Measurements from ENCODE around the gene FAM185A. TPM values are rescaled to one million over a fixed set of nuclear protein-coding genes. Genes with fewer than 3 reads are reported as not detected.

Gene FAM185A
- total RNA-seq, 1 experiment from 2014 or later, result 12.8 TPM

DNA sequence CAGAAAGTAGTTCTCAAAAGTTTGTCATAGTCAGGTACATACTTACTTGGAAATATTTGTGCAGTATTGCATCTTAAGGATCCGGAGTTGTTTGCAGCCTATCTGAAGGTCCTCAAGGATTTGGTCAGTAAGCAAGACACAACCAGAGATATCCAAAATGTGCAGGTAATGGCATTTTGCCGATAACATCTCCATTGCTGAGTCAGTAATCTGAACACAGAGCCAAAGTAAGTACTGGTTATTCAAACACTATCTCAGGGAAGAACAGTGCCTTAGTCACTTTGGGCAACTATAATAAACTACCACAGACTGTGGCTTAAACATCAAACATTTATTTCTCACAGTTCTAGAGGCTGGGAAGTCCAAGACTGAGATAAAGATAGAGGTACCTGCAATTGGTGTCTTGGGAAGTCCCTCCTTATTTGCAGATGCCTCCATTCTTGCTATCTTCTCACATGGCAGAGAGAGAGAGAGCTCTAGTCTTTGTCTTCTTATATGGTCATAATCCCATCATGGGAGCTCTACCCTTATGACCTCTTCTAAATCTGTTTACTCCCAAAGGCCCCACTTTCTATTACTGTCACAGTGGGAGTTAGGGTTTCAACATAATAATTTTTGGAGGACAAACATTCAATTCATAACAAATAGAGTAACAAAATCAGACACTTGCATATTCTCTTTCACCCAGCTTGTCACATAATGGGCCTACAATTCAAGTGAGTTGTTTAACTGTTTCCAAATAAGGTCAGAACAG, 73.4 kb downstream of the FAM185A start:
- no TSS peak for BruUV-seq (replicated peaks)
- Histone ChIP-seq H3K79me2 (ENCODE audit: low read length) (no peaks in the 10 kb centered on the region), H3K4me2 (ENCODE audit: low read length) (no peak overlapping the region), H4K20me1 (ENCODE audit: low read length) (no peaks in the 10 kb centered on the region), H3K4me1 (ENCODE audit: insufficient read depth, low read length) (no peaks in the 10 kb centered on the region), H3K9me2 (replicated peaks; ENCODE audit: low read length) (no peaks in the 10 kb centered on the region), H3K36me3 (ENCODE audit: low read depth, low read length) (no peaks in the 10 kb centered on the region), H3K27ac (ENCODE audit: low read length) (no peak overlapping the region), H3K4me3 (ENCODE audit: low read length) (no peak overlapping the region), H3K9ac (ENCODE audit: low read length) (no peak overlapping the region), H2AFZ (ENCODE audit: low read length) (no peak overlapping the region), H3K9me3 (ENCODE audit: low read length) (no peaks in the 10 kb centered on the region), H3F3A (ENCODE audit: low read length, unreplicated experiment) (no peaks in the 10 kb centered on the region), H3K27me3 (ENCODE audit: low read length) (no peaks in the 10 kb centered on the region)
- intact Hi-C loops (cut with micrococcal nuclease), result no loop called here
- DNase-seq, result no peak
- ChIA-PET POLR2A (ENCODE audit: unreplicated experiment) (no interaction called here), CTCF (no interaction called here)
- TF ChIP-seq, protein P1, sequence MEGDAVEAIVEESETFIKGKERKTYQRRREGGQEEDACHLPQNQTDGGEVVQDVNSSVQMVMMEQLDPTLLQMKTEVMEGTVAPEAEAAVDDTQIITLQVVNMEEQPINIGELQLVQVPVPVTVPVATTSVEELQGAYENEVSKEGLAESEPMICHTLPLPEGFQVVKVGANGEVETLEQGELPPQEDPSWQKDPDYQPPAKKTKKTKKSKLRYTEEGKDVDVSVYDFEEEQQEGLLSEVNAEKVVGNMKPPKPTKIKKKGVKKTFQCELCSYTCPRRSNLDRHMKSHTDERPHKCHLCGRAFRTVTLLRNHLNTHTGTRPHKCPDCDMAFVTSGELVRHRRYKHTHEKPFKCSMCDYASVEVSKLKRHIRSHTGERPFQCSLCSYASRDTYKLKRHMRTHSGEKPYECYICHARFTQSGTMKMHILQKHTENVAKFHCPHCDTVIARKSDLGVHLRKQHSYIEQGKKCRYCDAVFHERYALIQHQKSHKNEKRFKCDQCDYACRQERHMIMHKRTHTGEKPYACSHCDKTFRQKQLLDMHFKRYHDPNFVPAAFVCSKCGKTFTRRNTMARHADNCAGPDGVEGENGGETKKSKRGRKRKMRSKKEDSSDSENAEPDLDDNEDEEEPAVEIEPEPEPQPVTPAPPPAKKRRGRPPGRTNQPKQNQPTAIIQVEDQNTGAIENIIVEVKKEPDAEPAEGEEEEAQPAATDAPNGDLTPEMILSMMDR (conservative IDR thresholded peaks at IDR 0.05; ENCODE audit: low read depth, low read length), result no peak
- no peak for TF ChIP-seq EZH2 (IDR thresholded peaks at IDR 0.05; ENCODE audit: low read length, unreplicated experiment)
- no peak for TF ChIP-seq EZH2phosphoT487 (IDR thresholded peaks at IDR 0.05; ENCODE audit: borderline replicate concordance, low read length)
- no peak for ATAC-seq

DNA sequence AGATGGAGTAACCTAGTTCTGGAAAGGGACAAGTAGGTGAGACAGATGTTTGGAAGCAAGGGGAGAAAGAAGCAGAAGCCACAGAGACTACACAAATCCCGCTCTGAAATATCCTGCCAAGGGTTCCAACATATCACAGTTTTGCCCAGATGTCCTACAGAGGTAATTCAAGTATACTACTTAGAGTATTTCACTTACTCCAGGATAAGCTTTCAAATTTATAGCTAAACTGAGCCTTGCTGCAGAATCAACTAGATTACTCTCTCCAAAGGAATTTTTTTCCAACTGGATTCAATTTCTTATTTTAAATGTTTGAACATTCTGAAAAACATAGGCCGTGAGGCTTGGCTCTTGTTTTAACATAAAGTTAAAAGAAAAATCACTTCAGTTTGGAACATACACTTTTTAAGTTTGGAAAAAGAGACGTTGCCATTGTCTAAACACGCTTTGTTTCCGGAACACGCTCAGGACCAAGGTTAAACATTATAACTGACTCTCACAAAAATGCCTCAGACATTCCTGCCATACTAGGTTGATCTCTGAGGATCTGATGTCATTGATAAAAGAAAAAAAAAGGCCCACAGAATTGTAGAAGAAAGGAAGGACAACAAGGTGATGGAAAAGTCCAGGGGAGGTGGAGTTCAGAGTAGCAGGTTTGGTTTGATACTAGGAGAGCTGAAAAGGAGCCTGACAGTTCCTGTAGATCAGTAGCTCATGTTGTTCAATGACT, 74.8 kb downstream of the FAM185A start:
- intact Hi-C loops (cut with micrococcal nuclease), result no loop called here
- Histone ChIP-seq H3K4me1 (ENCODE audit: insufficient read depth, low read length) (no peaks in the 10 kb centered on the region), H3K9ac (ENCODE audit: low read length) (no peak overlapping the region), H2AFZ (ENCODE audit: low read length) (no peak overlapping the region), H3K9me3 (ENCODE audit: low read length) (no peaks in the 10 kb centered on the region), H3F3A (ENCODE audit: low read length, unreplicated experiment) (no peaks in the 10 kb centered on the region), H3K4me2 (ENCODE audit: low read length) (no peak overlapping the region), H3K27me3 (ENCODE audit: low read length) (no peaks in the 10 kb centered on the region), H4K20me1 (ENCODE audit: low read length) (no peaks in the 10 kb centered on the region), H3K36me3 (ENCODE audit: low read depth, low read length) (no peaks in the 10 kb centered on the region), H3K27ac (ENCODE audit: low read length) (no peak overlapping the region), H3K9me2 (replicated peaks; ENCODE audit: low read length) (no peaks in the 10 kb centered on the region), H3K4me3 (ENCODE audit: low read length) (no peak overlapping the region), H3K79me2 (ENCODE audit: low read length) (no peaks in the 10 kb centered on the region)
- POLR2A ChIA-PET (ENCODE audit: unreplicated experiment), result no interaction called here
- DNase-seq, result no peak
- no TSS peak for BruUV-seq (replicated peaks)
- ATAC-seq, result no peak
- CTCF ChIA-PET, result no interaction called here
- TF ChIP-seq EZH2phosphoT487 (IDR thresholded peaks at IDR 0.05; ENCODE audit: borderline replicate concordance, low read length) (no peak), EZH2 (IDR thresholded peaks at IDR 0.05; ENCODE audit: low read length, unreplicated experiment) (no peak)
- TF ChIP-seq, protein P1 (conservative IDR thresholded peaks at IDR 0.05; ENCODE audit: low read depth, low read length), result no peak

DNA sequence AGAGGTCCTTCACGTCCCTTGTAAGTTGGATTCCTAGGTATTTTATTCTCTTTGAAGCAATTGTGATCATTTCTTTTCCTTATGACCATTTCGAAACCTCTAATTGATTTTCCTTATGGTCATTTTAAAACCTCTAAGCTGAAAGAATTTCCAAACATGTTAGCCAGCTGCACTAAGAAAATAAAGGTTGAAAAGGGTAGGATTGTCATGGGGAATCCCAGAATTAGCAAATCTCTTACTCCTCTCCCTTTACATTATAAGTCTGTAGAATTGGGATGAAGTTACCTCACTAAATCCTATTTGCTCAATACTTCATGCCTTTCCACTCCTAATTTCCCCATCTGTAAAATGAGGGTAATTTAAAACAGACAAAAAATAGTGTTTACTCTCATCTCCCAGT, 79.5 kb downstream of the FAM185A start:
- TF ChIP-seq, protein P1 (conservative IDR thresholded peaks at IDR 0.05; ENCODE audit: low read depth, low read length), result no peak
- TF ChIP-seq EZH2phosphoT487 (IDR thresholded peaks at IDR 0.05; ENCODE audit: borderline replicate concordance, low read length) (no peak), EZH2 (IDR thresholded peaks at IDR 0.05; ENCODE audit: low read length, unreplicated experiment) (no peak)
- no peaks in the 10 kb centered on the region for H3K9me3 ChIP-seq (ENCODE audit: low read length)
- no peak for DNase-seq

More for the DNA sequence above, 79.5 kb downstream of the FAM185A start:
- Histone ChIP-seq H3K4me3 (ENCODE audit: low read length) (no peak overlapping the region), H3K9me2 (replicated peaks; ENCODE audit: low read length) (no peaks in the 10 kb centered on the region), H2AFZ (ENCODE audit: low read length) (no peak overlapping the region), H3K4me1 (ENCODE audit: insufficient read depth, low read length) (no peaks in the 10 kb centered on the region), H3K9ac (ENCODE audit: low read length) (no peak overlapping the region), H3K27ac (ENCODE audit: low read length) (no peak overlapping the region), H3K36me3 (ENCODE audit: low read depth, low read length) (no peaks in the 10 kb centered on the region), H3F3A (ENCODE audit: low read length, unreplicated experiment) (no peaks in the 10 kb centered on the region), H3K4me2 (ENCODE audit: low read length) (no peak overlapping the region), H3K79me2 (ENCODE audit: low read length) (no peaks in the 10 kb centered on the region), H4K20me1 (ENCODE audit: low read length) (no peaks in the 10 kb centered on the region), H3K27me3 (ENCODE audit: low read length) (no peaks in the 10 kb centered on the region)
- intact Hi-C loops (cut with micrococcal nuclease), result no loop called here
- BruUV-seq (replicated peaks), result no TSS peak
- ChIA-PET POLR2A (ENCODE audit: unreplicated experiment) (no interaction called here), CTCF (interaction anchor here (0.6 kb wide), 1 partner anchor 70 kb away, joined by 4 read pairs; no protein-coding TSS in a partner anchor)
- no peak for ATAC-seq
